ENCODE measurements around the gene IGFALS.
A peak's percentile ranks its signal among the peaks of the same experiment; 100 is the strongest.
"Not testable (repeated sequence)": the region's sequence is repeated elsewhere in the genome, so short reads cannot be mapped to it uniquely, and the experiment has no call there.

Gene IGFALS

DNA sequence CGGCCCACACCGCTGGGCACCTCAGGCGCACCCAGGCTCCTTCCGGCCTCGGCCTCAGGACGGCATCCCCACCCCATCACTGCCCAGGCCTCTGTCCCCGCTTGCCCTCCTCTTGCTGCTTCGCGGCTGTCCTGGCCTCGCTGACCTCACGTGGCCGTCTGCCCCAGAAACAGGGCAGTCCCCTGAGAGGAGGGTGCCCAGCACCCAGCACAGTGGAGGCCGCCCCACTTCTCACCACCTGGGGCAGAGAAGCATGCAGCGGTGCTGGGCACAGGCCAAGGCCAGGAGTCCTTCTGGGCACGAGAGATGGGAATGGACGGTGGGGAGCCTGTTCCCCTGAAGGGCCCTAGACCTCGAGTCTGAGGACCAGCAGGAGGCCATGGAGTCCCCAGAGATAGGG is 24.2 kb upstream of the IGFALS start:
- DNase-seq: no peak

- no peak for DNase-seq
Measured at GRCh38 chr16:1817276-1817589, 23.7 kb upstream of the IGFALS start.

DNA sequence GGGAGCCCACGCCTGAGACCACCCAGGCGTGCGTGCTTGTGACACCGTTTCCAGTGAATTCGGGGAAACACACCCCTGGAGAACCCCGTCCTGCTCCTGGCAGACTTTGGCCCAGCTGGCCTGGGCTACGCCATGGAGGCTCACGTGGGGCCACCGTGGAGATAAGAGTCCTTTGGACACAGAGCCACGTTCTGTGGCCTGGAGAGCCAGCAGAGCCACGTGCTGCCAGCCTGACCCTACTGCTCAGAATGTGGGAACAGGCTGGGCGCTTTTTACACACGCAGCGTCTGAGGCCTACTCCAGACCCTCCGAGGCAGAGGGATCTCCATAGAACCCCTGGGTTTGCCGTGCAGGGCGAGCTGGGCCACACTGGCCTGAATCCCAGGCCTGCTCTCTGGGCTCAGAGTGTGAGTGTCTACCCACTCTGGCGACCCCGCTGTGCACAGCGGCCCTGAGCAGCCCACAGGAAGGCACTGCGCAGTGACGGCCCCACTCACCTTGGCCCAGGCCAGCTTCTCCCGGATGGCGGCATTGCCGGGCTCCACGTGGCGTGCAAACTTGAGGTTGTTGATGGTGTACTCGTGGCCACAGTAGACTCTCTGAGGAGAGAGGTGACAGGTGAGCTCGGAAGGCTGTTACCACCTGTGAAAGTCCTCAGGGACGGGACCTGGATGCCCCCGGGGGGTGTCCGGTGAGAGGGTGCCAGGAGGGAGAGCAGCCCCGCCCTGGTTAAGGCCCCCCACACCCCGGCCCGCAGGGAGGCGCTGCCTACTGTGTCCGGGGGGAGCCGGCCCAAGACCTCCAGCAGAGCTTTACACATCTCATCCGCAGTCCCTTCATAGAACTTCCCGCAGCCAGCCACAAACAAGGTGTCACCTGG is 23.1 kb upstream of the IGFALS start:
- DNase-seq: no peak

DNA sequence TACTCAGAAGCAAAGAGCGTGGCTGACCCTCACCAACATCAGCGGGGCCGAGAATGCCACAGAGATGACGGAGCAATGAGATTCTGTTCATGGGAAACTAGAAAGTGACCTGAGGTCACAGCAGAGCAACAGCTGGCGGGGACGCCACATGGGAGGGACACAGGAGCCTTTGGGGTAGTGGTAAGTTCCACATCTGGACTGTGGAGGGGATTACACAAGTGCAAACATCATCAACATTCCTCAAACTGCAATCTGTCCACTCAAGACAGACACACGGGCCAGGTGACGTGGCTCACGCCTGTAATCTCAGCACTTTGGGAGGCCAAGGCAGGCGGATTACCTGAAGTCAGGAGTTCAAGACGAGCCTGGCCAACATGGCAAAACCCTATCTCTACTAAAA is 22.0 kb upstream of the IGFALS start:
- no peak for DNase-seq

GRCh38 chr16:1812732-1813163 is 19.2 kb upstream of the IGFALS start:
- peak; percentile 68 for DNase-seq

- no peak for DNase-seq
Measured at GRCh38 chr16:1810536-1810935, 17.0 kb upstream of the IGFALS start.

GRCh38 chr16:1810106-1810505 is 16.6 kb upstream of the IGFALS start:
- no peak for DNase-seq

DNA sequence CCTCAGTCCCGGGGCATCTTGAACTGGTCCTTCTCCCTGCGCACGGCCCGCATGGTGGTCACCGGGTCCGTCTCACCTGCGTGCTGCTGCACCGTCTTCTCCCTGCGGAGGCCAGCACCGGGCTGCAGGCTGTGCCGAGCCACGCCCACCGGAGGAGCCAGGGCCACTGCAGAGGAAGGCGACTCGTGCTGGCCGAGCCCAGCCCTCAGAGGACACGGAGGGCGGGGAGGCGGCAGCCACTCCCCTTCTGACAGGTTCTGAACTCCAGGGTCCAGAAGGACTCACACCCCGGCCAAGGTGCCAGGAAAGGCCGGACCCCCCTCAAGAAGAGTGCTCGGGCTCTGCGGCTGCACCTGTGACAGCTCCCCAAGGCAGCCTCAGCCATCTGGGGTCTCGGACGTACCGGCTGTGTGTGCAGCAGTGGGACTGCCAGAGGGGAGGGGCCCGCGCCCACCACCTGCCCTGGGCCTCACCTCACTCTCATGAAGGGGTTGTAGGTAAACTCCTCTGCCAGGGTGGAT is 15.8 kb upstream of the IGFALS start:
- no peak for DNase-seq

- no peak for DNase-seq
Measured at GRCh38 chr16:1808691-1809090, 15.2 kb upstream of the IGFALS start.

DNA sequence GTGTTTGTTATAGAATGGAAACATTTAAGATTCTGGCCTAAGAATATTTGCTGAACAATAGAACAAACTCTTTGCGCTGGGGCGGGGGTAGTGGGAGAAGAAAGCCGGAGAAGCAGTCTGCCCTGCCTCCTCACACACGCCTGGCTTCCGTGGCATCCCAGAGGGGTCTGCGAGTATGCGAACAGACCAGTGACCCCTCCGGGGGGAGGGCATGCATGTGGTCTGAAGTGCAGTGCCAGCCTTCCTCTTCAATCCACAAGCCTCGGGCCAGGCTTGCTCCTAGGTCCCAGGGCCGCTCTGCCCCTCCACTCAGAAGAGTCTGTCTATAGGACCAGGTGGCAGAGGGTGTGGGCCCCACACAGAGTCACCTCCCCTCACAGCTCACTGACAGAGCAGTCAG is 14.1 kb upstream of the IGFALS start:
- no peak for DNase-seq

- DNase-seq: no peak
Measured at GRCh38 chr16:1800701-1801100, 7.2 kb upstream of the IGFALS start.

DNA sequence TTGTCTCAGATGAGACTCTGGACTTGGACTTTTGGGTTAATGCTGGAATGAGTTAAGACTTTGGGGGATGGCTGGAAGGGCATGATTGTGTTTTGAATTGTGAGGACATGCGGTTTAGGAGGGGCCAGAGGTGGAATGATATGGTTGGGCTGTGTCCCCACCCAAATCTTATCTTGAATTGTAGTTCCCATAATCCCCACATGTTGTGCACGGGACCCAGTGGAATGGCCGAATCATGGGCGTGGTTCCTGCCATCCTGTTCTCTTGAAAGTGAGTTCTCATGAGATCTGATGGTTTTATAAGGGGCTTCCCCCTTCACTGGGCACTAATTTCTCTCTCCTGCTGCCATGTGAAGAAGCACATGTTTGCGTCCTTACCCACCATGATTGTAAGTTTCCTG is 5.8 kb upstream of the IGFALS start:
- DNase-seq: not testable (repeated sequence)

- no peak for DNase-seq
Measured at GRCh38 chr16:1794908-1795666, 1.6 kb upstream of the IGFALS start.

- DNase-seq: no peak
Measured at GRCh38 chr16:1794221-1794871, 841 bp upstream of the IGFALS start.

GRCh38 chr16:1792836-1793577 is 498 bp downstream of the IGFALS start:
- DNase-seq: no peak

GRCh38 chr16:1791943-1792812 is 1.3 kb downstream of the IGFALS start:
- no peak for DNase-seq

GRCh38 chr16:1791256-1791942 is 2.1 kb downstream of the IGFALS start:
- DNase-seq: no peak

GRCh38 chr16:1790611-1791255 is 2.8 kb downstream of the IGFALS start:
- DNase-seq: no peak

DNA sequence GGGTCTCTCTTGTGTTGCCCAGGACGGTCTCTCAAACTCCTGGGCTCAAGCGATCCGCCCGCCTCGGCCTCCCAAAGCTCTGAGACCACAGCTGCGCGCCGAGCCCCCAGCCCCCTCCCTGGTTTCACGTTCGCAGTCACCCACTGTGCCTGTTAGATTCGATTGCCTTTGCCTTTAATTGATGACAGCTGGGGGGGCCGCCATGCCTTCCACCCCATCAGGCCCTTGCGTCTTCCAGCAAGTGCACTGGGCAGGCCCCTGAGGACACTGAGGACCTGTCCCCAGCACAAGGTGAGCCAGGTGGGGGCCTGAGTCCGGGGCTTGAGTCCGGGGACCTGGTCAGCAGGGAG is 3.3 kb downstream of the IGFALS start:
- DNase-seq: no peak

DNA sequence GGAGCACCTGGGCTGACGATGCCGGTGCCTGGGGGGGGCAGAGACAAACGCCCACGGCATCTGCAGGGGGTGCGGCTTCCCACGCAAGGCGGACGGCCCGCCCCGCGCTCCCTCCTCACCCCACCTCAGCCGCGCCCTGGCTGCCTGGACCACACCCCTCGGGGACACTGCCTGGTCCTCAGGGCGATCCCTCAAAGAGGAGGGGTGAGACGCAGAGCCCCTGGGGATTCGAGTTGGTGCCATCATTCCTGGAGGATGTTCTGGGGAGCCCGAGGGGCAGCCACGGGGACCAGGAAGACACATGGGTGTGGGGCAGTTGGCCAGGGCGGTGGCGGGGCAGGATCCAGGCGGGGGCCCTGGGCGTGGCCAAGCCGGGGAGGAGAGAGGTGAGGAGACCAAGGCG is 3.9 kb downstream of the IGFALS start:
- DNase-seq: no peak

DNA sequence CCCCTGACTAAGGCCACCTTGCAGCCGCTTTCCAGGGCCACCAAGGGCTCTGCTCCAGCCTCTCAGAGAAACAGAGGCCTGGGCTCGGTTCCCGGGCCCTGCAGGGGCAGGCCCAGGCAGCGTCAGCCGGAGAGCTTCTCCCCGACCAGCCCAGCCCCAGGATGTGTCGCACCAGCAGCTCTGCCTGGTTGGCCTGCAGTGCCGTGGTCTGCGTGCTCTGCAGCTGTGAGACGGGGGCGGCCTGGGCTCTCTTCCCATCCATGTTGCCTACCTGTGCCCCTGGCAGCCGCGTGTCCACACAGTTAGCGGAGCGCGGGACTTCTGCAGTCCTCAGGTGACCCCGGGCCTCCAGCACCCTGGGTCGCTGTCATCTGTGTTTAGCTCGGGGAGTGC is 4.8 kb downstream of the IGFALS start:
- no peak for DNase-seq

Data from CD4-positive, alpha-beta T cell treated with Interleukin-17A for 4 hours (primary cell).